SK-N-MC (cell line): ENCODE data around the gene KNG1.

Experiments used
- DNase-seq: peaks from one replicate; pipeline ENCODE4 v3.0.0-alpha.2; 2011; ENCODE audit warnings: low read depth, low spot score
- H3K27ac ChIP-seq: fragments of 200-600 bp; sonication (generic); 2 replicates; pipeline ENCODE4 v1.5.1; 2016; ENCODE audit warnings: mixed run types
- H3K36me3 ChIP-seq: fragments of 200-600 bp; sonication (generic); 2 replicates; pipeline ENCODE4 v1.6.1; 2017; ENCODE audit warnings: antibody characterized with exemption, low read length, mixed read lengths; ENCODE audit not compliant: insufficient read depth
- H3K4me3 ChIP-seq: fragments of 200-600 bp; sonication (generic); 2 replicates; pipeline ENCODE4 v1.5.1; 2016
- H3K9ac ChIP-seq: fragments of 200-600 bp; sonication (generic); 2 replicates; pipeline ENCODE4 v1.8.0; 2017; ENCODE audit warnings: mixed run types, mixed read lengths; ENCODE audit not compliant: insufficient read length
- H3K9me3 ChIP-seq: fragments of 200-600 bp; sonication (generic); 2 replicates; pipeline ENCODE4 v1.6.1; 2017; ENCODE audit warnings: low read depth, mild to moderate bottlenecking, antibody characterized with exemption, low read length, moderate library complexity, mixed read lengths
- EZH2 ChIP-seq: fragments of 200-600 bp; sonication (generic); IDR thresholded peaks from one replicate; pipeline ENCODE4 v1.6.1; 2017; ENCODE audit warnings: antibody characterized with exemption
- FOXP2 ChIP-seq: optimal IDR thresholded peaks from 2 replicates; pipeline ENCODE3; 2011; ENCODE audit warnings: mild to moderate bottlenecking, moderate library complexity; ENCODE audit not compliant: insufficient read depth; ENCODE audit errors: extremely low read length, control extremely low read depth
- POLR2AphosphoS5 ChIP-seq: IDR thresholded peaks from 2 replicates; pipeline ENCODE4 v1.6.1; 2012; ENCODE audit warnings: mild to moderate bottlenecking, low read depth, low read length, borderline replicate concordance

KNG1 gene

GRCh38 chr3:186788482-186789370, 71.6 kb downstream of the KNG1 start:
- H3K9me3 ChIP-seq, result no peaks in the 10 kb centered on the region
- no peak for DNase-seq
- peaks cover 98% of the 10 kb centered on the region for H3K36me3 ChIP-seq
- TF ChIP-seq EZH2 (no peak), FOXP2 (no peak), POLR2AphosphoS5 (peak; percentile 46; the same call in 1 of the 2 replicates)
- peak overlapping the region; percentile 98 for H3K27ac ChIP-seq
- H3K4me3 ChIP-seq, result peak overlapping the region; percentile 1; the same call in 1 of the 2 replicates
- H3K9ac ChIP-seq, result no peak overlapping the region

- no peak overlapping the region for H3K4me3 ChIP-seq
- H3K9me3 ChIP-seq, result no peaks in the 10 kb centered on the region
- H3K36me3 ChIP-seq, result peaks cover 98% of the 10 kb centered on the region
- H3K27ac ChIP-seq, result peak overlapping the region; percentile 81
- no peak for DNase-seq
- TF ChIP-seq POLR2AphosphoS5 (peak; percentile 47; the same call in 1 of the 2 replicates), FOXP2 (no peak), EZH2 (no peak)
- no peak overlapping the region for H3K9ac ChIP-seq
These were observed 72.5 kb downstream of the KNG1 start for GRCh38 chr3:186789554-186790260.

- H3K9ac ChIP-seq, result no peak overlapping the region
- peaks cover 96% of the 10 kb centered on the region for H3K36me3 ChIP-seq
- DNase-seq, result no peak
- TF ChIP-seq FOXP2 (no peak), POLR2AphosphoS5 (peak; percentile 63), EZH2 (no peak)
- H3K27ac ChIP-seq, result peak overlapping the region; percentile 81
- H3K4me3 ChIP-seq, result no peak overlapping the region
- H3K9me3 ChIP-seq, result no peaks in the 10 kb centered on the region
These were observed 73.3 kb downstream of the KNG1 start for GRCh38 chr3:186790261-186790981.
